Stimulated activated naive CD4-positive, alpha-beta T cell treated with Interleukin-2 at 50 U/mL for 16 hours (primary cell): Measurements from ENCODE around the gene TMC3.
"Not testable (repeated sequence)": the region's sequence is repeated elsewhere in the genome, so short reads cannot be mapped to it uniquely, and the experiment has no call there.

Experiments used
- DNase-seq: peaks from one replicate; lab custom pipeline; 2025; lab: John Stamatoyannopoulos, UW

TMC3 gene

GRCh38 chr15:81384891-81385720 is 11.1 kb upstream of the TMC3 start:
- no peak for DNase-seq

- no peak for DNase-seq
Measured at GRCh38 chr15:81381720-81382119, 7.7 kb upstream of the TMC3 start.

GRCh38 chr15:81380668-81381067 is 6.7 kb upstream of the TMC3 start:
- DNase-seq, result no peak

- DNase-seq, result no peak
Measured at GRCh38 chr15:81380203-81380602, 6.2 kb upstream of the TMC3 start.

- no peak for DNase-seq
Measured at GRCh38 chr15:81379269-81379668, 5.3 kb upstream of the TMC3 start.

- DNase-seq, result no peak
Measured at GRCh38 chr15:81378443-81378842, 4.4 kb upstream of the TMC3 start.

- no peak for DNase-seq
Measured at GRCh38 chr15:81377871-81378270, 3.9 kb upstream of the TMC3 start.

GRCh38 chr15:81376231-81376630 is 2.2 kb upstream of the TMC3 start:
- no peak for DNase-seq

- no peak for DNase-seq
Measured at GRCh38 chr15:81375461-81375860, 1.4 kb upstream of the TMC3 start.

GRCh38 chr15:81373176-81373575 is 837 bp downstream of the TMC3 start:
- no peak for DNase-seq

- no peak for DNase-seq
Measured at GRCh38 chr15:81372575-81372974, 1.4 kb downstream of the TMC3 start.

- no peak for DNase-seq
Measured at GRCh38 chr15:81363718-81364500, 10.1 kb downstream of the TMC3 start.

GRCh38 chr15:81363276-81363675 is 10.7 kb downstream of the TMC3 start:
- no peak for DNase-seq

- no peak for DNase-seq
Measured at GRCh38 chr15:81362790-81363189, 11.2 kb downstream of the TMC3 start.

- no peak for DNase-seq
Measured at GRCh38 chr15:81361891-81362290, 12.1 kb downstream of the TMC3 start.

- DNase-seq, result no peak
Measured at GRCh38 chr15:81360491-81360890, 13.5 kb downstream of the TMC3 start.

GRCh38 chr15:81358248-81358647 is 15.8 kb downstream of the TMC3 start:
- DNase-seq, result no peak

- no peak for DNase-seq
Measured at GRCh38 chr15:81357180-81357686, 16.8 kb downstream of the TMC3 start.

GRCh38 chr15:81356252-81356651 is 17.8 kb downstream of the TMC3 start:
- DNase-seq, result no peak

- DNase-seq, result no peak
Measured at GRCh38 chr15:81351651-81352050, 22.4 kb downstream of the TMC3 start.

GRCh38 chr15:81349271-81349670 is 24.7 kb downstream of the TMC3 start:
- no peak for DNase-seq

GRCh38 chr15:81348691-81349090 is 25.3 kb downstream of the TMC3 start:
- not testable (repeated sequence) for DNase-seq

- no peak for DNase-seq
Measured at GRCh38 chr15:81347910-81348309, 26.1 kb downstream of the TMC3 start.
